ENCODE results near the gene DNAJC3. TPM values are rescaled to one million over a fixed set of nuclear protein-coding genes. Genes with fewer than 3 reads are reported as not detected.

Gene DNAJC3
- total RNA-seq, 2 experiments from 2014 or later: 17.6 to 17.7 TPM

GRCh38 chr13:95833719-95834118 lies 156.8 kb downstream of the DNAJC3 start:
- Histone ChIP-seq H3K27ac (ENCODE audit: low read depth in 1 of 2, low read length in 2 of 2) (no peak overlapping the region), H3K27me3 (ENCODE audit: control insufficient read depth in 1 of 2, insufficient read depth in 2 of 2, low read length in 2 of 2) (peaks cover 3 to 12% of the 10 kb centered on the region in 2 experiments), H3K9me3 (ENCODE audit: control insufficient read depth in 1 of 2, insufficient read depth in 1 of 2, low read length in 2 of 2) (peaks cover 0 to 4% of the 10 kb centered on the region in 2 experiments), H3K36me3 (ENCODE audit: insufficient read depth, low read length) (no peaks in the 10 kb centered on the region), H3K4me1 (ENCODE audit: insufficient read depth, low read length) (no peaks in the 10 kb centered on the region), H3K4me3 (ENCODE audit: low read length) (no peak overlapping the region)
- H3K9me3 Mint-ChIP-seq: no peaks in the 10 kb centered on the region
- ChIA-PET POLR2A (interaction anchor here (0.5 to 1.0 kb wide), 2 partner anchors 157 to 210 kb away, joined by 3 read pairs; partner anchors contain the start of gene DNAJC3), CTCF (interaction anchor here (0.6 to 2.5 kb wide), 14 partner anchors 10 to 429 kb away, joined by 3 to 27 read pairs (median 4); no protein-coding TSS in a partner anchor)
- peaks cover 34% of the 10 kb centered on the region for H3K27me3 Mint-ChIP-seq
- no peak for ATAC-seq (ENCODE audit: poor library complexity)
- H3K4me3 Mint-ChIP-seq: no peak overlapping the region
- intact Hi-C loops (cut with DNase I, micrococcal nuclease): loop anchor here (1.0 to 10.0 kb wide), 4 partner anchors 209 to 639 kb away; no protein-coding TSS in a partner anchor
- TF ChIP-seq CTCF (IDR thresholded peaks at IDR 0.05): no peak
- DNase-seq: peak in 1 of 14 experiments; percentile 2
- H3K27ac Mint-ChIP-seq: no peak overlapping the region
- H3K36me3 Mint-ChIP-seq (ENCODE audit: low read depth): no peaks in the 10 kb centered on the region
- H3K4me1 Mint-ChIP-seq (ENCODE audit: low read depth): no peaks in the 10 kb centered on the region

GRCh38 chr13:95834134-95834765 lies 157.3 kb downstream of the DNAJC3 start:
- H3K4me1 Mint-ChIP-seq (ENCODE audit: low read depth): no peaks in the 10 kb centered on the region
- Histone ChIP-seq H3K4me1 (ENCODE audit: insufficient read depth, low read length) (no peaks in the 10 kb centered on the region), H3K36me3 (ENCODE audit: insufficient read depth, low read length) (no peaks in the 10 kb centered on the region), H3K4me3 (ENCODE audit: low read length) (no peak overlapping the region), H3K27ac (ENCODE audit: low read depth in 1 of 2, low read length in 2 of 2) (no peak overlapping the region), H3K27me3 (ENCODE audit: control insufficient read depth in 1 of 2, insufficient read depth in 2 of 2, low read length in 2 of 2) (peaks cover 3 to 12% of the 10 kb centered on the region in 2 experiments), H3K9me3 (ENCODE audit: control insufficient read depth in 1 of 2, insufficient read depth in 1 of 2, low read length in 2 of 2) (peaks cover 0 to 4% of the 10 kb centered on the region in 2 experiments)
- CTCF ChIA-PET: interaction anchor here (0.6 to 2.5 kb wide), 14 partner anchors 11 to 429 kb away, joined by 3 to 27 read pairs (median 4); no protein-coding TSS in a partner anchor
- H3K27ac Mint-ChIP-seq: no peak overlapping the region
- H3K36me3 Mint-ChIP-seq (ENCODE audit: low read depth): no peaks in the 10 kb centered on the region
- DNase-seq (peak; percentile 24 to 82 (median 56)), ATAC-seq (ENCODE audit: poor library complexity) (peak; percentile 73)
- intact Hi-C loops (cut with DNase I, micrococcal nuclease): loop anchor here (1.0 to 10.0 kb wide), 4 partner anchors 210 to 639 kb away; no protein-coding TSS in a partner anchor
- no peak overlapping the region for H3K4me3 Mint-ChIP-seq
- H3K27me3 Mint-ChIP-seq: peaks cover 39% of the 10 kb centered on the region
- TF ChIP-seq CTCF (IDR thresholded peaks at IDR 0.05): peak; percentile 94
- POLR2A ChIA-PET: interaction anchor here (0.5 to 1.0 kb wide), 2 partner anchors 157 to 210 kb away, joined by 3 read pairs; partner anchors contain the start of gene DNAJC3
- peaks cover 2% of the 10 kb centered on the region for H3K9me3 Mint-ChIP-seq

- Mint-ChIP-seq H3K9me3 (peaks cover 2% of the 10 kb centered on the region), H3K4me1 (ENCODE audit: low read depth) (no peaks in the 10 kb centered on the region), H3K27ac (no peak overlapping the region), H3K4me3 (no peak overlapping the region), H3K36me3 (ENCODE audit: low read depth) (no peaks in the 10 kb centered on the region), H3K27me3 (peaks cover 12% of the 10 kb centered on the region)
- no peak overlapping the region for H3K27ac ChIP-seq (ENCODE audit: low read depth in 1 of 2, low read length in 2 of 2)
- no peaks in the 10 kb centered on the region for H3K36me3 ChIP-seq (ENCODE audit: insufficient read depth, low read length)
- no peak for TF ChIP-seq CTCF (IDR thresholded peaks at IDR 0.05)
- ChIA-PET POLR2A (no interaction called here), CTCF (no interaction called here)
- intact Hi-C loops (cut with DNase I, micrococcal nuclease): no loop called here
- H3K4me1 ChIP-seq (ENCODE audit: insufficient read depth, low read length): no peaks in the 10 kb centered on the region
- H3K4me3 ChIP-seq (ENCODE audit: low read length): no peak overlapping the region
- DNase-seq (no peak), ATAC-seq (ENCODE audit: poor library complexity) (no peak)
- peaks cover 0 to 4% of the 10 kb centered on the region in 2 experiments for H3K9me3 ChIP-seq (ENCODE audit: control insufficient read depth in 1 of 2, insufficient read depth in 1 of 2, low read length in 2 of 2)
- H3K27me3 ChIP-seq (ENCODE audit: control insufficient read depth in 1 of 2, insufficient read depth in 2 of 2, low read length in 2 of 2): no peaks in the 10 kb centered on the region
Measured at GRCh38 chr13:95841894-95842293, 165.0 kb downstream of the DNAJC3 start.

All from CD4-positive, alpha-beta T cell (primary cell).